SK-N-SH (cell line): ENCODE measurements around the gene APOM. TPM values are rescaled to one million over a fixed set of nuclear protein-coding genes. Genes with fewer than 3 reads are reported as not detected.

Experiments used
- CTCF ChIA-PET: fragments of 300-600, 350-600 bp; formaldehyde crosslinking; extraction: SDS; loops from one replicate; lab custom pipeline; 2021; lab: Yijun Ruan, JAX
- POLR2A ChIA-PET: fragments of 350-600 bp; sonication (Branson Sonifier 250); formaldehyde crosslinking; extraction: SDS; loops from one replicate; lab custom pipeline; 2020; ENCODE audit warnings: antibody characterized with exemption, inconsistent platforms; lab: Yijun Ruan, JAX
- DNase-seq: peaks from one replicate; pipeline ENCODE4 v3.0.0; 2012
- H2AFZ ChIP-seq: fragments of 200-600 bp; sonication (generic); 2 replicates; pipeline ENCODE4 v1.8.1; 2016; ENCODE audit warnings: antibody characterized with exemption, mild to moderate bottlenecking, low read depth
- H3F3A ChIP-seq: fragments of 200-600 bp; sonication (generic); replicated peaks from 2 replicates; pipeline ENCODE3; 2016; ENCODE audit warnings: antibody characterized with exemption, mild to moderate bottlenecking; ENCODE audit not compliant: insufficient read depth
- H3K27ac ChIP-seq, 2 experiments: fragments of 200-500 bp in 1 of 2; fragments of 200-600 bp in 1 of 2; sonication (Bioruptor generic) in 1 of 2; sonication (generic), shearing (Covaris generic) in 1 of 2; 2 replicates each; pipeline versions ENCODE4 v1.5.1 to v1.6.1; 2014 to 2016; ENCODE audit warnings: low read depth in 2 of 2, inconsistent platforms in 1 of 2, low read length in 1 of 2, mild to moderate bottlenecking in 1 of 2, mixed read lengths in 1 of 2
- H3K27me3 ChIP-seq: fragments of 200-600 bp; sonication (generic), shearing (Covaris generic); 2 replicates; pipeline ENCODE4 v1.6.1; 2016; ENCODE audit warnings: mixed run types; ENCODE audit not compliant: insufficient read depth
- H3K36me3 ChIP-seq, 2 experiments: fragments of 200-500 bp in 1 of 2; fragments of 200-600 bp in 1 of 2; sonication (Bioruptor generic) in 1 of 2; sonication (generic) in 1 of 2; replicated peaks in 1 of 2; 2 replicates each; pipeline versions ENCODE3 to v1.5.1; 2014 to 2016; ENCODE audit warnings: low read length in 1 of 2, mild to moderate bottlenecking in 1 of 2; ENCODE audit not compliant: insufficient read depth in 2 of 2, control insufficient read depth in 1 of 2
- H3K4me1 ChIP-seq, 2 experiments: fragments of 200-500 bp in 1 of 2; fragments of 200-600 bp in 1 of 2; sonication (Bioruptor generic) in 1 of 2; sonication (generic), shearing (Covaris generic) in 1 of 2; 2 replicates each; pipeline versions ENCODE4 v1.5.1 to v1.6.1; 2014 to 2016; ENCODE audit warnings: low read depth in 1 of 2, low read length in 1 of 2, mixed run types in 1 of 2; ENCODE audit not compliant: insufficient read depth in 2 of 2, control insufficient read depth in 1 of 2
- H3K4me2 ChIP-seq: fragments of 200-600 bp; sonication (generic), shearing (Covaris generic); 2 replicates; pipeline ENCODE4 v1.6.1; 2017; ENCODE audit warnings: mixed run types
- H3K4me3 ChIP-seq, 2 experiments: fragments of 200-500 bp in 1 of 2; fragments of 200-600 bp in 1 of 2; sonication (Bioruptor generic) in 1 of 2; sonication (generic), shearing (Covaris generic) in 1 of 2; 2 replicates each; pipeline versions ENCODE4 v1.5.1 to v1.8.1; 2014 to 2016; ENCODE audit warnings: low read depth in 2 of 2, inconsistent platforms in 1 of 2, low read length in 1 of 2, mild to moderate bottlenecking in 1 of 2, mixed read lengths in 1 of 2, moderate library complexity in 1 of 2
- H3K79me2 ChIP-seq: fragments of 200-600 bp; sonication (generic); 2 replicates; pipeline ENCODE4 v1.8.1; 2017; ENCODE audit warnings: mild to moderate bottlenecking; ENCODE audit not compliant: insufficient read depth
- H3K9ac ChIP-seq: fragments of 200-600 bp; sonication (generic); 2 replicates; pipeline ENCODE4 v1.6.1; 2017; ENCODE audit warnings: mixed run types
- H3K9me2 ChIP-seq: fragments of 200-600 bp; sonication (generic); 2 replicates; pipeline ENCODE4 v1.6.1; 2017; ENCODE audit warnings: mixed run types
- H3K9me3 ChIP-seq: fragments of 200-600 bp; sonication (generic); 2 replicates; pipeline ENCODE4 v1.6.1; 2017; ENCODE audit warnings: mixed run types, mild to moderate bottlenecking, moderate library complexity
- H4K20me1 ChIP-seq: fragments of 200-600 bp; sonication (generic); 2 replicates; pipeline ENCODE4 v1.6.1; 2017; ENCODE audit warnings: mild to moderate bottlenecking, mixed run types; ENCODE audit not compliant: insufficient read depth
- CHD2 ChIP-seq: fragments of 150-350 bp; IDR thresholded peaks from 2 replicates; pipeline ENCODE4 v1.6.1; 2018; ENCODE audit warnings: low read length; ENCODE audit not compliant: partially characterized antibody
- ELF1 ChIP-seq: IDR thresholded peaks from 2 replicates; pipeline ENCODE4 v1.4.0; 2012
- EP300 ChIP-seq, 2 experiments: IDR thresholded peaks; 2 replicates each; pipeline versions ENCODE4 v1.4.0 to v1.6.1; 2012; ENCODE audit warnings: borderline replicate concordance in 1 of 2, low read depth in 1 of 2, low read length in 1 of 2
- FOSL2 ChIP-seq: IDR thresholded peaks from 2 replicates; pipeline ENCODE4 v1.4.0; 2012; ENCODE audit warnings: low read depth, mild to moderate bottlenecking, moderate library complexity, borderline replicate concordance
- GABPA ChIP-seq: IDR thresholded peaks from 2 replicates; pipeline ENCODE4 v1.4.0; 2012; ENCODE audit warnings: low read depth, mild to moderate bottlenecking
- MXI1 ChIP-seq: IDR thresholded peaks from 2 replicates; pipeline ENCODE4 v1.6.1; 2012; ENCODE audit warnings: mild to moderate bottlenecking, low read depth, low read length, improper control_type of control experiment
- POLR2AphosphoS5 ChIP-seq: IDR thresholded peaks from 2 replicates; pipeline ENCODE4 v1.6.1; 2012; ENCODE audit warnings: low read depth, low read length
- RAD21 ChIP-seq: IDR thresholded peaks from 2 replicates; pipeline ENCODE4 v1.6.1; 2012; ENCODE audit warnings: mild to moderate bottlenecking, low read length
- RCOR1 ChIP-seq: fragments of 150-350 bp; IDR thresholded peaks from 2 replicates; pipeline ENCODE4 v1.6.1; 2017; ENCODE audit warnings: antibody characterized with exemption, low read length
- RXRA ChIP-seq: IDR thresholded peaks from 2 replicates; pipeline ENCODE4 v1.4.0; 2012; ENCODE audit warnings: low read depth, mild to moderate bottlenecking, borderline replicate concordance
- SIN3A ChIP-seq: IDR thresholded peaks from 2 replicates; pipeline ENCODE4 v1.6.1; 2012; ENCODE audit warnings: low read depth, mild to moderate bottlenecking, low read length, moderate library complexity, borderline replicate concordance
- TAF1 ChIP-seq: IDR thresholded peaks from 2 replicates; pipeline ENCODE4 v1.6.1; 2012; ENCODE audit warnings: low read depth, mild to moderate bottlenecking, low read length, moderate library complexity, borderline replicate concordance
- TEAD4 ChIP-seq: IDR thresholded peaks from 2 replicates; pipeline ENCODE4 v1.4.0; 2012; ENCODE audit warnings: mild to moderate bottlenecking, borderline replicate concordance; ENCODE audit not compliant: insufficient read depth
- YY1 ChIP-seq: IDR thresholded peaks from 2 replicates; pipeline ENCODE4 v1.4.0; 2012; ENCODE audit warnings: low read depth, mild to moderate bottlenecking
- WGBS: methylation state at CpG from one replicate; pipeline ENCODE4 v1.1.6; 2017; ENCODE audit warnings: low lambda C conversion rate; 5-methylcytosine and 5-hydroxymethylcytosine counted together
- polyA plus RNA-seq, 3 experiments: library from polyadenylated mRNA; depleted of rRNA; stranded (reverse); fragments of >200 nt; gene quantifications; 2 replicates each; pipeline ENCODE4 v1.2.3, GENCODE V29; 2012
- TF ChIP-seq, protein P1 (sequence below): fragments of 150-350 bp; IDR thresholded peaks from 2 replicates; pipeline ENCODE4 v1.6.1; 2016; ENCODE audit warnings: mild to moderate bottlenecking, low read depth, low read length
- TF ChIP-seq, protein P2 (sequence below): fragments of 150-350 bp; IDR thresholded peaks from 2 replicates; pipeline ENCODE4 v1.6.1; 2017; ENCODE audit warnings: antibody characterized with exemption, low read length, low read depth, borderline replicate concordance
- TF ChIP-seq, protein P3 (sequence below): IDR thresholded peaks from 2 replicates; pipeline ENCODE4 v1.6.1; 2012; ENCODE audit warnings: mild to moderate bottlenecking, low read depth, low read length, moderate library complexity

APOM gene
- polyA plus RNA-seq, 1 of the 3 experiments (the other 2 are of a cell fraction) = 6.8 TPM

DNA sequence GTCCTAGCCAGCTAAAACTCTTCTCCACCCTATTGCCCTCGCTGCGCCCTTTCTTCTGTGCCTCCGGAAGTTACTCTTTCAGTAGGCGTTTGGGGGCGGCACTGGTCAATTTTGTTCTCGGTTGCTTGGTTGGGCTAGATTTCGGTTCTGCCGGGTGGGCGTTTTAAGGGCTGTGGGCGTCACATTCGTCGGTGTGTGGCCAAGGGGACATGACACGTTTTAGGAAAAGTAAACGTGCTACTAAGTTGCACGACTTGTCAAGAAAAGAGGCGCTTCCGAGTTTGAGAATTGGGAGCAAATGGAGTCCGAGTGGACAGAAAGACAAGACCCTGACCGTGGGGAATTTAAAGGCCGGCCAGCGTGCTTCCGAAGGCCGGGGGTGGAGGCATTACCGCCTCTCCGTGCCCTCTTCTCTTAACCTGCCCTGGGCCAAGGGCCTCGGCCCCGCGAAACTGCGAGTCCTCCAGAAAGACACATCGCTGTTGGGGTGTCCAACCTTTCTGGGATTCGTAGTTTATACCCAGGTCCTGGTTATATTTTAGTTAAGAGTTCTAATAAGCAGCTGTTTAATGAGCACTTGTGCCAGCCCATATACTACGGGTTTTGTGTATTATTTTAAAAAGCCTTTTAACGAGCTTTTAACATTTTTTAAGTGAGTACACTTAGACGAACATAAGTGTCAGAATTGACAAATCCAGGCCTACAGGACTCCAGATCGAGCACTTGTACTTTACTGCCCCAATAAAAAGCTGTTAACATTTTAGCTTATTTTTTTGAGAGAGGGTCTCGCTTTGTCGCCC, 2.6 kb upstream of the APOM start:
- TF ChIP-seq, protein P1, sequence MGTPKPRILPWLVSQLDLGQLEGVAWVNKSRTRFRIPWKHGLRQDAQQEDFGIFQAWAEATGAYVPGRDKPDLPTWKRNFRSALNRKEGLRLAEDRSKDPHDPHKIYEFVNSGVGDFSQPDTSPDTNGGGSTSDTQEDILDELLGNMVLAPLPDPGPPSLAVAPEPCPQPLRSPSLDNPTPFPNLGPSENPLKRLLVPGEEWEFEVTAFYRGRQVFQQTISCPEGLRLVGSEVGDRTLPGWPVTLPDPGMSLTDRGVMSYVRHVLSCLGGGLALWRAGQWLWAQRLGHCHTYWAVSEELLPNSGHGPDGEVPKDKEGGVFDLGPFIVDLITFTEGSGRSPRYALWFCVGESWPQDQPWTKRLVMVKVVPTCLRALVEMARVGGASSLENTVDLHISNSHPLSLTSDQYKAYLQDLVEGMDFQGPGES = no peak
- TF ChIP-seq TEAD4 (no peak), RAD21 (peak; percentile 5; the same call in 1 of the 2 replicates), FOSL2 (no peak), POLR2AphosphoS5 (peak; percentile 84; the same call in 1 of the 2 replicates), ELF1 (no peak), RXRA (peak; percentile 58; the same call in 1 of the 2 replicates), YY1 (no peak), CHD2 (no peak), SIN3A (0 out of 2 replicates have a peak, but pooled peaks have one; percentile 60), GABPA (peak; percentile 54), RCOR1 (0 out of 2 replicates have a peak, but pooled peaks have one; percentile 4), MXI1 (peak; percentile 79), EP300 (IDR thresholded peaks at IDR 0.05; ENCODE audit: borderline replicate concordance in 1 of 2, low read depth in 1 of 2, low read length in 1 of 2) (no peak), TAF1 (peak; percentile 69)
- TF ChIP-seq, protein P2, sequence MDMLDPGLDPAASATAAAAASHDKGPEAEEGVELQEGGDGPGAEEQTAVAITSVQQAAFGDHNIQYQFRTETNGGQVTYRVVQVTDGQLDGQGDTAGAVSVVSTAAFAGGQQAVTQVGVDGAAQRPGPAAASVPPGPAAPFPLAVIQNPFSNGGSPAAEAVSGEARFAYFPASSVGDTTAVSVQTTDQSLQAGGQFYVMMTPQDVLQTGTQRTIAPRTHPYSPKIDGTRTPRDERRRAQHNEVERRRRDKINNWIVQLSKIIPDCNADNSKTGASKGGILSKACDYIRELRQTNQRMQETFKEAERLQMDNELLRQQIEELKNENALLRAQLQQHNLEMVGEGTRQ = no peak
- TF ChIP-seq, protein P3, sequence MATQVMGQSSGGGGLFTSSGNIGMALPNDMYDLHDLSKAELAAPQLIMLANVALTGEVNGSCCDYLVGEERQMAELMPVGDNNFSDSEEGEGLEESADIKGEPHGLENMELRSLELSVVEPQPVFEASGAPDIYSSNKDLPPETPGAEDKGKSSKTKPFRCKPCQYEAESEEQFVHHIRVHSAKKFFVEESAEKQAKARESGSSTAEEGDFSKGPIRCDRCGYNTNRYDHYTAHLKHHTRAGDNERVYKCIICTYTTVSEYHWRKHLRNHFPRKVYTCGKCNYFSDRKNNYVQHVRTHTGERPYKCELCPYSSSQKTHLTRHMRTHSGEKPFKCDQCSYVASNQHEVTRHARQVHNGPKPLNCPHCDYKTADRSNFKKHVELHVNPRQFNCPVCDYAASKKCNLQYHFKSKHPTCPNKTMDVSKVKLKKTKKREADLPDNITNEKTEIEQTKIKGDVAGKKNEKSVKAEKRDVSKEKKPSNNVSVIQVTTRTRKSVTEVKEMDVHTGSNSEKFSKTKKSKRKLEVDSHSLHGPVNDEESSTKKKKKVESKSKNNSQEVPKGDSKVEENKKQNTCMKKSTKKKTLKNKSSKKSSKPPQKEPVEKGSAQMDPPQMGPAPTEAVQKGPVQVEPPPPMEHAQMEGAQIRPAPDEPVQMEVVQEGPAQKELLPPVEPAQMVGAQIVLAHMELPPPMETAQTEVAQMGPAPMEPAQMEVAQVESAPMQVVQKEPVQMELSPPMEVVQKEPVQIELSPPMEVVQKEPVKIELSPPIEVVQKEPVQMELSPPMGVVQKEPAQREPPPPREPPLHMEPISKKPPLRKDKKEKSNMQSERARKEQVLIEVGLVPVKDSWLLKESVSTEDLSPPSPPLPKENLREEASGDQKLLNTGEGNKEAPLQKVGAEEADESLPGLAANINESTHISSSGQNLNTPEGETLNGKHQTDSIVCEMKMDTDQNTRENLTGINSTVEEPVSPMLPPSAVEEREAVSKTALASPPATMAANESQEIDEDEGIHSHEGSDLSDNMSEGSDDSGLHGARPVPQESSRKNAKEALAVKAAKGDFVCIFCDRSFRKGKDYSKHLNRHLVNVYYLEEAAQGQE = peak; percentile 28; the same call in 1 of the 2 replicates
- ChIA-PET CTCF (interaction anchor here (0.8 to 2.5 kb wide), 9 partner anchors 8 to 142 kb away, joined by 3 to 10 read pairs (median 5); partner anchors contain the start of genes C6orf47, CSNK2B, GPANK1 and LY6G5C), POLR2A (interaction anchor here (0.7 to 2.8 kb wide), 10 partner anchors 8 to 162 kb away, joined by 3 to 20 read pairs (median 6); partner anchors contain the start of genes C6orf47, CSNK2B, DDX39B and GPANK1)
- Histone ChIP-seq H3F3A (peaks cover 24% of the 10 kb centered on the region), H3K4me2 (peak overlapping the region; percentile 81), H3K9me3 (no peaks in the 10 kb centered on the region), H3K4me1 (peaks cover 7 to 11% of the 10 kb centered on the region in 2 experiments; a peak in 3 of 4 replicates), H3K4me3 (peak overlapping the region; percentile 64 to 69), H3K36me3 (peaks cover 20 to 24% of the 10 kb centered on the region in 2 experiments), H3K9ac (peak overlapping the region; percentile 94), H3K9me2 (no peaks in the 10 kb centered on the region), H3K27me3 (no peaks in the 10 kb centered on the region), H2AFZ (peak overlapping the region; percentile 61; the same call in 1 of the 2 replicates), H3K27ac (peak overlapping the region; percentile 96 to 99), H3K79me2 (peaks cover 81% of the 10 kb centered on the region), H4K20me1 (no peaks in the 10 kb centered on the region)
- WGBS = 9% methylated on average over 36 of the region's 37 CpGs
- peak; percentile 87 for DNase-seq
